ENCODE data around the gene NEBL. TPM values are rescaled to one million over a fixed set of nuclear protein-coding genes. Genes with fewer than 3 reads are reported as not detected.

The NEBL gene
- total RNA-seq, 2 donors from 2014 or later = 14.1 to 26.6 TPM

DNA sequence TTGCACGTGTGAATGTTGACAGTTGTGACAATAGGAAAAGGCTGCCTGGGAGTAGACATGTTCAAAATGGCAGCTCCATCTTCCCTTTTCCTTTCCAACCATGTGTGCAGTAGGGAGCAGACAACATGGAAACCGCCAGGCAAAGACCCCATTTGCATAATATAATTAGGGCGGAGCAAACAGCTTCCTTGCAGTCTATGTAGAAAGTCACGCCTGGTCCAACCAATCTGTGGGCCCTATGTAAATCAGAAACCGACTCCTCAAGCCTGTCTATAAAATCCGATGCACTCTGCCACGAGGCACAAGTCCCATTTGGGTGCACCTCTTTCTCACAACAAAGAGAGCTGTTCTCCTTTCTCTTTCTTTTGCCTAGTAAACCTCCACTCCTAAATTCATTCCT, 19.6 kb downstream of the NEBL start:
- Histone ChIP-seq H3K4me3 (no peak overlapping the region), H3K4me1 (no peaks in the 10 kb centered on the region), H3K9me3 (no peaks in the 10 kb centered on the region), H3K27ac (no peak overlapping the region), H3K9ac (ENCODE audit: low read depth in 2 of 2, low read length in 2 of 2) (no peak overlapping the region), H3K36me3 (no peaks in the 10 kb centered on the region), H3K27me3 (no peaks in the 10 kb centered on the region)
- TF ChIP-seq, protein P1, sequence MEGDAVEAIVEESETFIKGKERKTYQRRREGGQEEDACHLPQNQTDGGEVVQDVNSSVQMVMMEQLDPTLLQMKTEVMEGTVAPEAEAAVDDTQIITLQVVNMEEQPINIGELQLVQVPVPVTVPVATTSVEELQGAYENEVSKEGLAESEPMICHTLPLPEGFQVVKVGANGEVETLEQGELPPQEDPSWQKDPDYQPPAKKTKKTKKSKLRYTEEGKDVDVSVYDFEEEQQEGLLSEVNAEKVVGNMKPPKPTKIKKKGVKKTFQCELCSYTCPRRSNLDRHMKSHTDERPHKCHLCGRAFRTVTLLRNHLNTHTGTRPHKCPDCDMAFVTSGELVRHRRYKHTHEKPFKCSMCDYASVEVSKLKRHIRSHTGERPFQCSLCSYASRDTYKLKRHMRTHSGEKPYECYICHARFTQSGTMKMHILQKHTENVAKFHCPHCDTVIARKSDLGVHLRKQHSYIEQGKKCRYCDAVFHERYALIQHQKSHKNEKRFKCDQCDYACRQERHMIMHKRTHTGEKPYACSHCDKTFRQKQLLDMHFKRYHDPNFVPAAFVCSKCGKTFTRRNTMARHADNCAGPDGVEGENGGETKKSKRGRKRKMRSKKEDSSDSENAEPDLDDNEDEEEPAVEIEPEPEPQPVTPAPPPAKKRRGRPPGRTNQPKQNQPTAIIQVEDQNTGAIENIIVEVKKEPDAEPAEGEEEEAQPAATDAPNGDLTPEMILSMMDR (IDR thresholded peaks at IDR 0.05) = no peak
- no peak for DNase-seq
- intact Hi-C loops (cut with DNase I) = no loop called here

DNA sequence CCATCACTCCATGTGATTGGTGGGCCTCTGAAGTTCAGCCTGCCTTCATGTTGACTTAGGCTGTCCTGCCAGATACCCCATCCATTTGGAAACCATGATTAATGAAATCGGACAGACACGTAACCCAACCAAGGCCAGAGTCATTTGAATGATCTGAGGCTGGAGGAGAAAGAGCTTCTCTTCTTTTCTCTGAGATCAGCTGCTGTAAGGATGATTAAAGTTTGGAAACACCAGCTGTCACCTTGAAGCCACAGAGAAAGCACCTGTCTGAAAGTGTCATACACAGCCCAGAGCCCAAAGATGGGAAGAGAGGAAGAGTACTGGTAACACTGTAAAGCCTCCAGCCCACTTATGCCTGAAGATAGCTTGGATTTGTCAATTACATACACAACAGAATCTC, 22.9 kb downstream of the NEBL start:
- intact Hi-C loops (cut with DNase I) = no loop called here
- H3K9me3 ChIP-seq = no peaks in the 10 kb centered on the region
- no peaks in the 10 kb centered on the region for H3K27me3 ChIP-seq
- no peak overlapping the region for H3K9ac ChIP-seq (ENCODE audit: low read depth in 2 of 2, low read length in 2 of 2)
- H3K4me1 ChIP-seq = no peaks in the 10 kb centered on the region
- H3K27ac ChIP-seq = no peak overlapping the region
- TF ChIP-seq, protein P1 (IDR thresholded peaks at IDR 0.05) = no peak
- no peak for DNase-seq
- H3K36me3 ChIP-seq = no peaks in the 10 kb centered on the region
- H3K4me3 ChIP-seq = no peak overlapping the region

DNA sequence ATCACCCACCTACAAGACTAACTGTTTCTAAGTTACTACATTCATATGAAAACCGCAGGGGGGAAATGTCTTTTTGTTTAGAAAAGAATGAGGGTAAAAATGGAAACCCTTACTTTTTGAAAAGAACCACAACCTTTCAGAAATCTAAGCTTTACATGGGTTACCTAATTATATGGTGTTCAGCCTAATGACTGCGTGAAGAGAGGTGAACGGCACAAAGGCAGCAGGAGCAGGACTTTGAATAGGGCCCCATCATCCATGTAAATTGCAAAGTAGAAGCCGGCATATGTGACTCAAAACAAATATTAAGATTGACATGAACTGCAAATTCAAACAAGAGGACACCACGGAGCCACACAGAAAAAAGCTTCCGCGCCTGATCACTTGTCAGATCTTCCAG, 25.1 kb downstream of the NEBL start:
- no peak overlapping the region for H3K4me3 ChIP-seq
- intact Hi-C loops (cut with DNase I) = no loop called here
- no peak overlapping the region for H3K9ac ChIP-seq (ENCODE audit: low read depth in 2 of 2, low read length in 2 of 2)
- H3K9me3 ChIP-seq = no peaks in the 10 kb centered on the region
- H3K36me3 ChIP-seq = no peaks in the 10 kb centered on the region
- H3K27me3 ChIP-seq = no peaks in the 10 kb centered on the region
- H3K4me1 ChIP-seq = no peaks in the 10 kb centered on the region
- no peak overlapping the region for H3K27ac ChIP-seq
- TF ChIP-seq, protein P1 (IDR thresholded peaks at IDR 0.05) = no peak
- DNase-seq = no peak

DNA sequence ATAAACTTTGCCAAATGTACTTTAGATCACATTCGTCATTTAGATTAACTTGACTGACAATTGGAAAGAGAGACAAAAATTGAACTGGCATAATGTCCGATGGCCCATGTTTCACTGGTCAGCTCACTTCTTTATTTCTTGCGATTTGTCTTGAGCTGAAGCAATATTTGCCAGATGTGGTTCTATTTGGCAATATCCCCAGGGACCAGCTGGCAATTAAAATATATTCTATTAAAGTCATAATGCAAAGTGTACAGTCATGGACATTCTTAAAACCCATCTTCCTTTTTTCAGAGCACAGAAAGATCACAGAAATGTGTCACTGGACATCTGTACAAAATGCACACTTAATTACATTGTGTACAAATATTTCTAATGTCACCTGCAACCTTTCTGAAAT, 26.3 kb downstream of the NEBL start:
- TF ChIP-seq, protein P1 (IDR thresholded peaks at IDR 0.05) = no peak
- Histone ChIP-seq H3K4me1 (no peaks in the 10 kb centered on the region), H3K36me3 (no peaks in the 10 kb centered on the region), H3K4me3 (no peak overlapping the region), H3K27ac (no peak overlapping the region), H3K27me3 (no peaks in the 10 kb centered on the region), H3K9ac (ENCODE audit: low read depth in 2 of 2, low read length in 2 of 2) (no peak overlapping the region), H3K9me3 (no peaks in the 10 kb centered on the region)
- no peak for DNase-seq
- intact Hi-C loops (cut with DNase I) = no loop called here

DNA sequence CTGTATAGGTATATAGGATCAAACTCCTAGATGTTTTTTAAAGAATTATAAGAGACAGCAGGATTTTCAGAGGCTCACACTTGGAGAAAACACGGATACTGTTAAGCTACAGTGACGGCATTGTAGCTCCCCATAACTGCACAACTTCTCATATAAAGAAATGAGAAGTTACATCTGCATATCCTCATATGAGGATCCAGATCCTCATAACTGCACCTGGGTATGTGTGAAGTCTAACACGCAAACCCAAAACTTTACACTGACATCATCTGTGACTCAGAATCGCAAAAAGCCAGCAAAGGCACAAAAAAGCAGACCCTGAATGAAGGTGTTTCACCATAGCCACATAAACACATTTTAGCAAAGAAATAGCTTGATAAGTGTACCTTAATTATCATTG, 34.1 kb downstream of the NEBL start:
- no peaks in the 10 kb centered on the region for H3K36me3 ChIP-seq
- TF ChIP-seq, protein P1 (IDR thresholded peaks at IDR 0.05) = no peak
- no peak overlapping the region for H3K27ac ChIP-seq
- DNase-seq = no peak
- H3K27me3 ChIP-seq = no peaks in the 10 kb centered on the region
- intact Hi-C loops (cut with DNase I) = no loop called here
- no peak overlapping the region for H3K4me3 ChIP-seq
- H3K9ac ChIP-seq (ENCODE audit: low read depth in 2 of 2, low read length in 2 of 2) = no peak overlapping the region
- H3K9me3 ChIP-seq = no peaks in the 10 kb centered on the region
- no peaks in the 10 kb centered on the region for H3K4me1 ChIP-seq

Measured in colonic mucosa (tissue), 4 donors.